Stomach (tissue), 19 donors: Measurements from ENCODE around the gene TBC1D8. TPM values are rescaled to one million over a fixed set of nuclear protein-coding genes. Genes with fewer than 3 reads are reported as not detected.

Experiments
- DNase-seq, 2 donors: peaks; one replicate each; pipeline versions ENCODE4 v3.0.0 to v3.0.0-alpha.2; 2013 to 2019
- H3K27ac ChIP-seq, 5 donors: fragments of 200-600 bp in 4 of 5; sonication (generic) in 4 of 5; one replicate each; pipeline ENCODE4 v1.5.1; 2013 to 2019; ENCODE audit warnings: mild to moderate bottlenecking in 1 of 5, moderate library complexity in 1 of 5
- H3K27me3 ChIP-seq, 3 donors: fragments of 200-600 bp; sonication (generic); one replicate each; pipeline ENCODE4 v1.5.1; 2017 to 2019; ENCODE audit warnings: mixed run types in 1 of 3
- H3K36me3 ChIP-seq, 4 donors: fragments of 200-600 bp; sonication (generic); 1 replicate in 3 of 4; 2 replicates in 1 of 4; pipeline ENCODE4 v1.5.1; 2016 to 2019
- H3K4me1 ChIP-seq, 4 donors: fragments of 200-600 bp; sonication (generic); one replicate each; pipeline ENCODE4 v1.5.1; 2016 to 2019
- H3K4me3 ChIP-seq, 4 donors: fragments of 200-600 bp; sonication (generic) in 3 of 4; one replicate each; pipeline ENCODE4 v1.5.1; 2016 to 2019; ENCODE audit warnings: mild to moderate bottlenecking in 1 of 4
- H3K9me3 ChIP-seq, 4 donors: fragments of 200-600 bp; sonication (generic); one replicate each; pipeline ENCODE4 v1.5.1; 2016 to 2019
- EP300 ChIP-seq: sonication (generic); formaldehyde crosslinking; IDR thresholded peaks from one replicate; pipeline ENCODE4 v1.6.1; 2017; ENCODE audit warnings: antibody characterized with exemption
- POLR2A ChIP-seq, 4 donors: fragments of 450-650 bp; IDR thresholded peaks; one replicate each; pipeline ENCODE4 v1.6.1; 2016; ENCODE audit warnings: antibody characterized with exemption in 4 of 4, control low read depth in 2 of 4, mild to moderate bottlenecking in 1 of 4, moderate library complexity in 1 of 4
- POLR2AphosphoS5 ChIP-seq, 3 donors: sonication (generic); formaldehyde crosslinking; IDR thresholded peaks; one replicate each; pipeline ENCODE4 v1.6.1; 2016; ENCODE audit warnings: antibody characterized with exemption in 3 of 3
- WGBS, 5 donors: extraction: QIAGEN DNeasy Blood & Tissue Kit in 3 of 5; methylation state at CpG; one replicate each; pipeline versions ENCODE4 v1.1.5 to v1.1.7; 2013 to 2018; 5-methylcytosine and 5-hydroxymethylcytosine counted together
- intact Hi-C: fragments of 100-400 bp; cut with DNase I; formaldehyde crosslinking; loops from one replicate; pipeline ENCODE4 v1.15.1; 2023; ENCODE audit warnings: low total_unique reads
- long read RNA-seq, 10 donors: transcript quantifications; one replicate each; lab custom pipeline, GENCODE V29; 2026
- polyA plus RNA-seq, 3 donors: library from polyadenylated mRNA; stranded (reverse); fragments of 200-250 nt; gene quantifications; one replicate each; pipeline ENCODE4 v1.2.3, GENCODE V29; 2013
- total RNA-seq, 5 donors: library from RNA; depleted of rRNA; stranded (reverse); fragments of >200 nt; gene quantifications; one replicate each; pipeline versions ENCODE4 v1.1.0 to v1.2.3, GENCODE V29; 2014 to 2016
- TF ChIP-seq, protein P1 (sequence below), 7 experiments: fragments of 450-650 bp in 4 of 7; fragments of 200-600 bp in 3 of 7; sonication (generic) in 3 of 7; IDR thresholded peaks; one replicate each; pipeline ENCODE4 v1.5.1; 2016 to 2019; ENCODE audit warnings: antibody characterized with exemption in 7 of 7, control low read depth in 2 of 7, mild to moderate bottlenecking in 1 of 7
- donor health status: healthy with polysubstance abuse.
- donor health status: Bipolar disorder and iron deficiency.
- donor health status: healthy.

TBC1D8 gene
- total RNA-seq (100 to 1,000 TPM in 3 of 5 donors, 10 to 100 TPM in 2; 74.2 to 179 (median 120) TPM), polyA plus RNA-seq (10 to 100 TPM in 2 of 3 donors, 1 to 10 TPM in 1; 9.9 to 22.0 (median 13.0) TPM)
- long read RNA-seq, donor 1: 0 reads
- long read RNA-seq, donor 2, partial matches to known transcripts: 0 of 1 reads
- long read RNA-seq, donor 2, other reads (novel, unspliced or antisense): 0 of 1 reads
- long read RNA-seq, donor 3, partial matches to known transcripts: 0 of 1 reads
- long read RNA-seq, donor 3, other reads (novel, unspliced or antisense): 0 of 1 reads
- long read RNA-seq, donor 4: 0 reads
- long read RNA-seq, donor 5, partial matches to known transcripts: 10 of 18 reads
- long read RNA-seq, donor 5, other reads (novel, unspliced or antisense): 7 of 18 reads
- long read RNA-seq, donor 6: 0 reads
- long read RNA-seq, donor 7, partial matches to known transcripts: 13 of 29 reads
- long read RNA-seq, donor 7, other reads (novel, unspliced or antisense): 16 of 29 reads
- long read RNA-seq, donor 8, partial matches to known transcripts: 11 of 24 reads
- long read RNA-seq, donor 8, other reads (novel, unspliced or antisense): 13 of 24 reads
- long read RNA-seq, donor 9: 0 reads
- long read RNA-seq, donor 10: 0 reads

DNA sequence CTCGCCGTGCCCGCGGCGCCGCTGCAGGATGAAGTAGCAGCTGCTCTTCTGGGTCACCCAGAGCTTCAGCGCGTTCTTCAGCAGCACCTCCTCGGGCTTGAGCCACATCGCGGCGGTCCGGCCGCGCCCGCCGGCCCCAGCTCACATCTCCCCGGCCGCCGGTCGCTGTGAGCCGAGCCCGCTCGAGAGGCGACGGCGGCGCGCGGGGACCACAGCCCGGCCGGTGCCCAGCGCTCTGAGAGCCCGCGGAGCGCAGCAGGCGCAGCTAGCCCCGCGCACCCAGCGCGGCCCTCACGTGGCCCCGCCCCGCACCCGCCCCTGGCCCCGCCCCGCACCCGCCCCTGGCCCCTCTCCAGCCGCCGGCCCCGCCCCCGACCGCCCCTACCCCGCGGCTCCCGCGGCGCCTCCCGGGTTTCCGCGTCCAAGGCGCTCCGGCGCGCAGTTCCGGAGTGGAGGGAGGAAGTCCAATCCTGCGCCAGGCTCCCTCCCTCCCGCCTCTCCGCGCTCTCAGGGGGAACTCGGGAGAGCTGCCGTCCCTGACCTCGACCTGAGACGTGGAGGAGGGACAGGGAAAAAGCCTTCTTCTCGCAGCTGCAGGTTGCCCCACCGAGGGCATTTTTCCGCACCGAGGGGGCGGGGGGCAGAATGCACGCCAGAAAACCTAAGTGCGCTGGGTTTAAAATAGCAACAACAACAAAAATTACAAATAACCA lies at the start of gene TBC1D8:
TSS of gene TBC1D8 (minus strand) at position 237 of the 713 bp plus-strand sequence. CDS start at position 108, 129 bp downstream.
- DNase-seq: peak; percentile 90 to 95
- peak within 1 kb of the TSS; percentile 81 to 95 (median 89) for H3K27ac ChIP-seq
- no peaks in the 10 kb centered on the region for H3K9me3 ChIP-seq
- TF ChIP-seq, protein P1, sequence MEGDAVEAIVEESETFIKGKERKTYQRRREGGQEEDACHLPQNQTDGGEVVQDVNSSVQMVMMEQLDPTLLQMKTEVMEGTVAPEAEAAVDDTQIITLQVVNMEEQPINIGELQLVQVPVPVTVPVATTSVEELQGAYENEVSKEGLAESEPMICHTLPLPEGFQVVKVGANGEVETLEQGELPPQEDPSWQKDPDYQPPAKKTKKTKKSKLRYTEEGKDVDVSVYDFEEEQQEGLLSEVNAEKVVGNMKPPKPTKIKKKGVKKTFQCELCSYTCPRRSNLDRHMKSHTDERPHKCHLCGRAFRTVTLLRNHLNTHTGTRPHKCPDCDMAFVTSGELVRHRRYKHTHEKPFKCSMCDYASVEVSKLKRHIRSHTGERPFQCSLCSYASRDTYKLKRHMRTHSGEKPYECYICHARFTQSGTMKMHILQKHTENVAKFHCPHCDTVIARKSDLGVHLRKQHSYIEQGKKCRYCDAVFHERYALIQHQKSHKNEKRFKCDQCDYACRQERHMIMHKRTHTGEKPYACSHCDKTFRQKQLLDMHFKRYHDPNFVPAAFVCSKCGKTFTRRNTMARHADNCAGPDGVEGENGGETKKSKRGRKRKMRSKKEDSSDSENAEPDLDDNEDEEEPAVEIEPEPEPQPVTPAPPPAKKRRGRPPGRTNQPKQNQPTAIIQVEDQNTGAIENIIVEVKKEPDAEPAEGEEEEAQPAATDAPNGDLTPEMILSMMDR (IDR thresholded peaks at IDR 0.05): no peak
- TF ChIP-seq POLR2AphosphoS5 (IDR thresholded peaks at IDR 0.05): peak; percentile 47 to 86 (median 72)
- intact Hi-C loops: loop anchor here (5.0 kb wide), 1 partner anchor 114 kb away; no protein-coding TSS in a partner anchor
- peaks cover 38 to 67% (median 52%) of the 10 kb centered on the region in 4 donors for H3K4me1 ChIP-seq
- 0 to 1% (median 0%) methylated on average over 9 to 81 of the region's 81 CpGs for WGBS, 5 donors
- H3K4me3 ChIP-seq: peak within 1 kb of the TSS; percentile 75 to 97 (median 80)
- no peaks in the 10 kb centered on the region for H3K27me3 ChIP-seq
- H3K36me3 ChIP-seq: no peaks in the 10 kb centered on the region

DNA sequence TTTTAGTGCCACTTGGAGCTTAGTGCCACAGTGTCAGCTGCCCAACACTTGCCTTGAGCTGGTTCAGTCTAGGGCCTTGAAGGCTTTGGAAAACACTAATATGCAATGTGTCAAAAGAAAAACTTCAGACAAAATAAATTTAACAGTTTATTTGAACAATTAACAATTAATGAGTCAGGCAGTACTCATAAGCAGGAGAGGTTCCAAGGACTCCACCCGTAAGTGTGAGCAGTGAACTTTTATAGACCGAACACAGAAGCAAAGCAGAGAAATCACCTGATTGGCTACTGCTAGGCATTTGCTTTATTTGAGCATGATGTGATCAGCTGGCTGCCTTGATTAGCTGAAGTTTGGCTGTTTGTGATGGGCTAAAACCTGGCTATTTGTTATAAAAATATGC lies 49.5 kb upstream of the TBC1D8 start:
- 28 to 55% (median 35%) methylated on average over 2 of the region's 2 CpGs for WGBS, 5 donors
- peak in 1 of 2 donors; percentile 46 for DNase-seq
- H3K4me3 ChIP-seq: no peak overlapping the region
- TF ChIP-seq, protein P1 (IDR thresholded peaks at IDR 0.05): no peak
- peak in 1 of 3 donors; percentile 33 for TF ChIP-seq POLR2AphosphoS5 (IDR thresholded peaks at IDR 0.05)
- H3K27me3 ChIP-seq: no peaks in the 10 kb centered on the region
- no peaks in the 10 kb centered on the region for H3K36me3 ChIP-seq
- no peaks in the 10 kb centered on the region for H3K9me3 ChIP-seq
- H3K4me1 ChIP-seq: peaks cover 0 to 16% (median under 1%) of the 10 kb centered on the region in 4 donors
- H3K27ac ChIP-seq: peak overlapping the region in 1 of 5 donors; percentile 24
- intact Hi-C loops: no loop called here

DNA sequence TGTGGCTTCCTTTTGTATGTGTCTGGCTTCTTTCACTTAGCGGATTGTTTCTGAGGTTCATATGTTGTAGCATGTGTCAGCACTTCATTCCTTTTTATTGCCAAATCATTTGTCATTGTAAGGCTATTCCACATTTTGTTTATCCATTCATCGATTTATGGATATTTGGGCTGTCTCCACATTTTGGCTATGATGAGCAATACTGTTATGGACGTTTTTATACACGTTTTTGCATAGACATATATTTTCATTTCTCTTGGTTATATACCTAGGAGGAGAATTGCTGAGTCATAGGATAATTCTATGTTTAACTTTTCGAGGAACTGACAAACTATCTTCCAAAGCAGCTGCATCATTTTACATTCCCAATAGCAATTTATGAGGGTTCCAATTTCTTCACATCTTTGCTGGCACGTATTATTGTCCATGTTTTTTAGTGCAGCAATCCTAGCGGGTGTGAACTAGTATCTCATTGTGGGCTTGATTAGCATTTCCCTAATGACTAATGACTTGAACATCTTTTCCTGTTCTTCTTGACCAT lies 48.1 kb upstream of the TBC1D8 start:
- H3K4me3 ChIP-seq: no peak overlapping the region
- WGBS, 5 donors: 62 to 75% (median 69%) methylated on average over 7 of the region's 7 CpGs
- no peak for TF ChIP-seq POLR2AphosphoS5 (IDR thresholded peaks at IDR 0.05)
- no peak for TF ChIP-seq EP300
- no peak for TF ChIP-seq POLR2A (IDR thresholded peaks at IDR 0.05)
- TF ChIP-seq, protein P1 (IDR thresholded peaks at IDR 0.05): no peak
- H3K36me3 ChIP-seq: no peaks in the 10 kb centered on the region
- no peaks in the 10 kb centered on the region for H3K27me3 ChIP-seq
- no peak for DNase-seq
- peaks cover 0 to 10% (median 0%) of the 10 kb centered on the region in 4 donors for H3K4me1 ChIP-seq
- no peak overlapping the region for H3K27ac ChIP-seq
- intact Hi-C loops: no loop called here
- no peaks in the 10 kb centered on the region for H3K9me3 ChIP-seq

DNA sequence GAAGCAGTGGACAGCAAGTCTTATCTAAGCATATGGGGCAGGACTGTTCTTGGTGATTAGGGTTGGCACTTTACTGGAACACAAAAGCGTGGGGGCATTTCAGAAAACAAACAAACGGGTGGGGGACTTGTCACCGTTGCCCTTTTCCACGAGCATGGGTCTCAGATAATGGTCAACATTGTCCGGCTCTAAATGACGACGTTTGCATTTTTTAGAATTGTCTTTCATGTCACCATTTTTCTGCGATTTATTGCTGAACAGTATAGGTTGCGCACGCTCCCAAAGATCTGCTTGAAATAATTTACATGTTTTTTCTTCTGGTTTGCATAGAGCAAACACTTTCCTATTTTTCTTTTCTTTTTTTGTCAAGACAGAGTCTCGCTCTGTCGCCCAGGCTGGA lies 46.6 kb upstream of the TBC1D8 start:
- intact Hi-C loops: no loop called here
- WGBS, 5 donors: 75 to 86% (median 79%) methylated on average over 12 of the region's 12 CpGs
- H3K4me3 ChIP-seq: no peak overlapping the region
- H3K9me3 ChIP-seq: no peaks in the 10 kb centered on the region
- H3K27ac ChIP-seq: no peak overlapping the region
- DNase-seq: no peak
- peaks cover 0 to 10% (median 0%) of the 10 kb centered on the region in 4 donors for H3K4me1 ChIP-seq
- H3K36me3 ChIP-seq: no peaks in the 10 kb centered on the region
- TF ChIP-seq EP300: no peak
- TF ChIP-seq POLR2A (IDR thresholded peaks at IDR 0.05): no peak
- TF ChIP-seq, protein P1 (IDR thresholded peaks at IDR 0.05): no peak
- TF ChIP-seq POLR2AphosphoS5 (IDR thresholded peaks at IDR 0.05): no peak
- no peaks in the 10 kb centered on the region for H3K27me3 ChIP-seq
